UCSD-AML1 (cell line): ENCODE results near the gene EXTL2.
"Not testable (repeated sequence)": the region's sequence is repeated elsewhere in the genome, so short reads cannot be mapped to it uniquely, and the experiment has no call there.

Source experiments
- DNase-seq: peaks from one replicate; lab custom pipeline; 2025; ENCODE audit not compliant: unreplicated experiment; lab: John Stamatoyannopoulos, UW

EXTL2 gene

GRCh38 chr1:100861379-100861778 is 33.3 kb downstream of the EXTL2 start:
- DNase-seq: no peak

GRCh38 chr1:100860397-100860991 is 34.1 kb downstream of the EXTL2 start:
- no peak for DNase-seq

GRCh38 chr1:100855116-100855515 is 39.5 kb downstream of the EXTL2 start:
- not testable (repeated sequence) for DNase-seq

DNA sequence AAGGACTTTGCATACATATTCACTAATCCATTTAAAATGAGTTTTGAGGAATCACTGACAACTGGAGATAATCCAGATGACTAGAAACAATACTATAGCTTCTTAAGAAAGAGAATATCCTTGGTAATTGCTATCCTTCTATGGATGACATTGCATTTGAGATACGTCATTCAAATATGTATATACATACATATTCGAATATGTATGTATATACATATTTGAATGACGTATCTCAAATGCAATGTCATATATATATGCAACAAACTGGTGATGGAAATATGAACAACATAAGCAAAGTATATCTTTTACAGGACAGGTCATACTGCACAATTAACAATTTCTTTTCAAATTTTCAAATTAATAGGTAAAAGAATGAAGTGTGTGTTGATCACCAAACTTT is 41.7 kb downstream of the EXTL2 start:
- DNase-seq: no peak

- DNase-seq: no peak
Observed at GRCh38 chr1:100851726-100852125, 42.9 kb downstream of the EXTL2 start.

GRCh38 chr1:100847361-100848082 is 47.1 kb downstream of the EXTL2 start:
- no peak for DNase-seq

- not testable (repeated sequence) for DNase-seq
Observed at GRCh38 chr1:100843160-100843559, 51.5 kb downstream of the EXTL2 start.

- DNase-seq: no peak
Observed at GRCh38 chr1:100835866-100836842, 58.5 kb downstream of the EXTL2 start.

GRCh38 chr1:100834777-100835660 is 59.6 kb downstream of the EXTL2 start:
- DNase-seq: peak; percentile 16

GRCh38 chr1:100832694-100833428 is 61.8 kb downstream of the EXTL2 start:
- no peak for DNase-seq

DNA sequence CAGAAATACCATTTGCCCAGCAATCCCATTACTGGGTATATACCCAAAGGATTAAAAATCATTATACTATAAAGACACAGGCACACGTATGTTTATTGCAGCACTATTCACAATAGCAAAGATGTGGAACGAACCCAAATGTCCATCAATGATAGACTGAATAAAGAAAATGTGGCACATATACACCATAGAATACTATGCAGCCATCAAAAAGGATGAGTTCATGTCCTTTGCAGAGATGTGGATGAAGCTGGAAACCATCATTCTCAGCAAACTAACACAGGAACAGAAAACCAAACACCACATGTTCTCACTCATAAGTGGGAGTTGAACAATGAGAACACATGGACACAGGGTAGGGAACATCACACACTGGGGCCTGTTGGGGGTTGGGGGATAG is 69.0 kb downstream of the EXTL2 start:
- not testable (repeated sequence) for DNase-seq
